ENCODE measurements around the gene BRDT.
A peak's percentile ranks its signal among the peaks of the same experiment; 100 is the strongest.
"Not testable (repeated sequence)": the region's sequence is repeated elsewhere in the genome, so short reads cannot be mapped to it uniquely, and the experiment has no call there.

The BRDT gene

DNA sequence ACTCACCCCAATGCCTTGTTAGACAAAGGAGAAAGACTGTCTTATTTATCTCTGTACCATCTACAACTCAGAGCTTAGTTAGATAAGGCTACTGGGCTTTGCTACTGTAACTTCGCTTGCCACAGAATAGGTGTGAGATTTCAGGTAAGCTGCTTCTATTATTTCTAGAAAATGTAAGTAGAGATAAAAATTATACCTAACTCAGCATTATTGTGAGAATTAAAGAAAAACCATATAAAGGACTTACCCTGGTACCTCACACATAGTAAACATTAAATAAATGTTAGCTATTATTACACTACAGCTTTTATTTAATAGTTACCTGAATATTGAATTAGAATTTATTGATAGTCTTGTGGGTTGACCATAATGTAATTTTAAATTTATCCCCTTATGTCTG lies 44.1 kb downstream of the BRDT start:
- no peak for FAIRE-seq

- peak; percentile 92 for FAIRE-seq
Measured at GRCh38 chr1:91997607-91998195, 48.5 kb downstream of the BRDT start.

DNA sequence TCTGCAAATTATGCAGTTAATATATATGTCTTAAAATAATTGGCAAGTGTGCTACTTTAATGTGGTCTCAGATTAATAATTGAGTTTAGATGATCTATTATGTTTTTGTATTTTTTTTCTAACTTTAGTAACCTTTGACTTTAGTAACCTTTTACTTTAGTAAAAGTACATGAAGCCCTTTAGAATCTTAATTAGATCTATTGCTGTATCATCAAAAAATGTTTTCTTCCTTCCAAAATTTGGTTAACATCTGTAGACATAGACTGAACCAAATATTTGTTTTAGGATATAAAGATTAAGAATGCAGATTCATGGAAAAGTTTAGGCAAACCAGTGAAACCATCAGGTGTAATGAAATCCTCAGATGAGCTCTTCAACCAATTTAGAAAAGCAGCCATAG lies 54.9 kb downstream of the BRDT start:
- no peak for FAIRE-seq

- FAIRE-seq, result peak; percentile 36
Measured at GRCh38 chr1:92013923-92014322, 64.7 kb downstream of the BRDT start.

- no peak for FAIRE-seq
Measured at GRCh38 chr1:92016720-92017316, 67.6 kb downstream of the BRDT start.

GRCh38 chr1:92017656-92018055 lies 68.5 kb downstream of the BRDT start:
- FAIRE-seq, result no peak

DNA sequence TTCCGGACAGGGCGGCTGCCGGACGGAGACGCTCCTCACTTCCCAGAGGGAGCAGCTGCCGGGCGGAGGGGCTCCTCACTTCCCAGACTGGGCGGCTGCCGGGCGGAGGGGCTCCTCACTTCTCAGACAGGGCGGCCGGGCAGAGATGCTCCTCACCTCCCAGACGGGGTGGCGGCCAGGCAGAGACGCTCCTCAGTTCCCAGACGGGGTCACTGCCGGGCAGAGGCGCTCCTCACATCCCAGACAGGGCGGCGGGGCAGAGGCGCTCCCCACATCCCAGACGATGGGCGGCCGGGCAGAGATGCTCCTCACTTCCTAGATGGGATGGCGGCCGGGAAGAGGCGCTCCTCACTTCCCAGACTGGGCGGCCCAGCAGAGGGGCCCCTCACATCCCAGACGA lies 76.8 kb downstream of the BRDT start:
- not testable (repeated sequence) for FAIRE-seq

DNA sequence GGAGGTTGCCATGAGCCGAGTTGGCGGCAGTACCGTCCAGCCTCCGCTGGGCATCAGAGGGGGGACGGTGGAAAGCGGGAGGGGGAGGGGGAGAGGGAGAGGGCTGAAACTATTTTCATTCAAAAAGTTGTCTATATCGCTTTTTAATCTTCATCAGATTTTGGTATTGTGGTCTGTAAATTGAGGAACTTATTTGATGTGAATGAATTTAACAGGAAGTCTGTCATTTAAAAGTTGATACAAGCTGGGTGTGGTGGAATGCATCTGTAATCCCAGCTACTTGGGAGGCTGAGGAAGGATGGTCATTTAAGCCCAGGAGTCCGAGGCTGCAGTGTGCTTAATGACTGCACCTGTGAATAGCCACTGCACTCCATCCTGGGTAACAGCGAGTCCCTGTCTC lies 77.6 kb downstream of the BRDT start:
- no peak for FAIRE-seq

DNA sequence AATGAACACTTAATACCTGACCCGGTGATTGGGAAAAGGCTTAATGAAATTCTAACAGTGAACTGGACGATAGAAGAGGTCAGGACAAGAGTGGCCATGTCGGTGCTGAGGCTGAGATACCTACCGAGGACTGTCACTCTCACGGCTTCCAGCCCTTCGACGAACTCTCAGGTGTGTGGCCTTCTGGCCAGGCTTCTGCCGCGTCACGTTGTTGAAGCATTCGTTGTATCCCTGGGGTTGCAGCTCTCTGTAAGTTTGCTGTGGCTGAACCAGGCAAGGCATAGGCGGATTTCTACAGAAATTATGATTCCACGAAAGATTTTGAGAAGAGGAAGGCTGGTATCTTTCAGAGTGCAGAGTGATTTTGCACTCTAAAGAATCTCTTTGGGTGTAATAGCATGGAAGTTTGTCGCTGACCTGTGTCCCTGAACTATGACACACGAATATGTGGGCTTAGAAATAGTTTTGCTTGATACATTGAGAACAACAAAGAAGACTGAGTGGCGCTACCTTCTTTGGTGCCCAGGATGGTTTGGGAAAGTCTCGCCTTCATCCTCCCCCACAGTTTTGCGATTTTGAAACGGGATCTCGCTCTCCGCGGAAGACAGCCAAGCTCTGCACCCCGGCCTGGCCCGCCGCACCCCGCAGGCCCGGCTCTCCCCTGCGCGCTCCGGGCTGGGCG lies 80.2 kb downstream of the BRDT start:
- no peak for FAIRE-seq

GRCh38 chr1:92030656-92031107 lies 81.5 kb downstream of the BRDT start:
- FAIRE-seq, result no peak

DNA sequence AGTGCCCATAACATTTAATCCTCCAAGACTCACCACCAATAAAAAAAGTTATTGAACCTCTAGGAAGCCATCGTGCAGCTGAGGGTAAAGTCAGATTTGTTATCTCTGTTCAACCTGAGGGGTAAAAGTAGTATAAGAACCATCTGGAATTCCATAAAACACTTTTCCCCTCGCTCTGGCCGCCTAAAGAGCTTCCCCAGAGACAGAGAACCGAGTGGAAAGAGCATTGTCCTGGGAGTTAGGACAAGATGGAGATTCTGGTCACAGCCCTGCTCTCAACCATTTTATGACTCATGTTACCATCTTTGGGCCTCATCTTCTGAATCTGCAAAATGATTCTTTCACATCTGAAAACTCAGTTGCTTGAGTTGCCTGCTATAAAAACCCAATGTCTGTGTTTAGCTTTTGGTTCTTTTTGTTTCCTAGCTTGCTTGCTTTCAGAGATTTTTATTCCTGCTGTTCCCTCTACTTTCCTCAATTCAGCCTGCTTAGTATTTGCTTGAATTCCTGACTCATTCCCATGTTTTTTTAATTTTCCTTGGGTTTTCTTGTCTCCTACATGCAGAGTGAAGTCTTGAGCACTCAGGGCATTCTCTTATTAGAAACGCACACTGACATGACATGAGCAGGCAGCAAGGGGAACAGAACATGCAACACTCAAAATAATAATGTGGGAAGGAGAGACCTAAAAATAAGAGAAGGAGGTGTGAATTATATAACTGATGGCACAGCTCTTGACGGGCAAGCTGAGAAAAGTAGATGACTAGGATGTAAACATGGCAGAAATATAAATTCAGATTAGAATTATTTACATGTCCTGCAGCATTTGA lies 82.3 kb downstream of the BRDT start:
- no peak for FAIRE-seq

DNA sequence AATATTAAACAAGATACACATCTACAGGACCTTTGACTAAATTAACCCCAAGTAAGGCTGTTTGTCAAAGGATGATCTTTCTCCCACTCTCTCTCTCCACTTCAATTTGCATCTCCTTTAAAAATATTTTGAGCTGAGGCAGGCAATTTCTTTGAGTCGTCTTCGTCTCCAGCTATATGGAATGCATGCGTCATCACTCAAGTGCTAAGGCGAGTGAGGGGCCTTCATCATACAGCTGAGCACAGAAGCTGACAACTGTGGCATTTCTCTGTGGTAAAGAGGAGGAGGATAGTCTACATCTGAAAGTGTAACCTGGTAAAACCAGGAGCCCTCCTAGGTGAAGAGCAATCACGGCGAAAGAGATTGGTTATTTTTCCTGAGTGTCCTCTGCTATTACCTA lies 88.2 kb downstream of the BRDT start:
- FAIRE-seq, result no peak

- FAIRE-seq, result no peak
Measured at GRCh38 chr1:92038695-92039346, 89.6 kb downstream of the BRDT start.

GRCh38 chr1:92040971-92041370 lies 91.8 kb downstream of the BRDT start:
- no peak for FAIRE-seq

- no peak for FAIRE-seq
Measured at GRCh38 chr1:92043621-92044020, 94.4 kb downstream of the BRDT start.

DNA sequence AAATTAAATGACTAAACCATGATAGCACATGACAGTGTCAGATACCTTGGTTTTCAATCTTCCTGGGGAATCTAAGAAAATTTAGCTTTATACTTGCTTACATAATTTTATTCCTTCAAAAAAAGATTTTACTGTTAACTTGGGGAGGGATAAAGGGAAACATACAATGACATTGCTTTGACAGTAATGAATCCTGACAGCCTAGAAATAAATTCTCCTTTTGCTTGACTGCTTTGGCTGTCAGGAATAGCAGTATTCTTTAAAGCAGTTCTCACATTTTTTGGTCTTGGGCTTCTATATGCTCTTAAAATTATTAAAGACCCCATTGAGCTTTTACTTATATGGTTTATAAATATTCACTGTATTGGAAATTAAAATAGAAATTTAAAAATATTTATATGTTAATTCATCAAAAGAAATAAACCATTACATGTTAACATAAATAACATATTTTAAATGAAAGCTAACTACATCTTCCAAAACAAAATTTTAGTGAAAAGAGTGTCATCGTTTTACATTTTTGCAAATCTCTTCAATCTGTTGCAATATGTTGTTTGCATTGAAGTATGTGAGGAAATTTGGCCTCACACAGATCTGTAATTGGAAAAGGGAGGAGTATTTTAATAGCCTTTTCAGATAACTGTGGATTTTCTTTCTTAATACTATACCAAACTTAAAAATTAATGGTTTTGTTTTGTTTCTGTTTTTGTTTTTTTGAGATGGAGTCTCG lies 96.7 kb downstream of the BRDT start:
- no peak for FAIRE-seq

DNA sequence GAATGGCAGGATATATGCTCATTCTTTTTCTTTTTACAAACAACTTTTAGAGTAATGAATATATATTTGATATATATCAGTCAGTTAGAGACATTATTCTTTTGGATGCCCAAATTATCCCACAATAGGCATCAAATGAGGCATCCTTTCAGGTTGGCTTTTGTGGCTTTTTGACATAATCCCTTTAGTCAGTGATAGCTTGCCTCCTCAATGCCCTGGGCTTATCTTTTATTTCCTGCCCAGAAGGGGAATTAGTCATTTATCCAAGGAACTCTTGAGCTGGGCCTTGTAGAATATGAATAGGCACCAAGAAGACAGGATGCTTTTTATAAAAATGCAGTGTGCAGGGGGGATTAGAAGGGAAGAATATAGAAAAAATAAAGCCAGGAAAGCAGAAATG lies 102.7 kb downstream of the BRDT start:
- no peak for FAIRE-seq
